Heart left ventricle (tissue), 16 donors: ENCODE measurements around the gene MEGF10. TPM values are rescaled to one million over a fixed set of nuclear protein-coding genes. Genes with fewer than 3 reads are reported as not detected.
A peak's percentile ranks its signal among the peaks of the same experiment; 100 is the strongest.

Experiments
- ATAC-seq, 4 donors: fragments of 200-7000 bp; cut with Tn5 transposase; one replicate each; pipeline ENCODE4 v1.9.1; 2020 to 2022; ENCODE audit warnings: moderate library complexity in 4 of 4, mild to moderate bottlenecking in 3 of 4, moderate number of reproducible peaks in 1 of 4
- DNase-seq, 5 donors: peaks; one replicate each; pipeline ENCODE4 v3.0.0-alpha.2; 2020
- H3K27ac ChIP-seq, 12 donors: fragments of 200-600 bp; sonication (generic) in 4 of 12; one replicate each; pipeline versions ENCODE4 v1.5.0 to v1.8.0; 2016 to 2022; ENCODE audit warnings: mild to moderate bottlenecking in 2 of 12
- H3K27me3 ChIP-seq, 9 donors: fragments of 200-600 bp; sonication (generic) in 2 of 9; one replicate each; pipeline versions ENCODE4 v1.5.1 to v1.8.0; 2016 to 2022; ENCODE audit warnings: mild to moderate bottlenecking in 3 of 9
- H3K36me3 ChIP-seq, 9 donors: fragments of 200-600 bp; sonication (generic) in 2 of 9; one replicate each; pipeline versions ENCODE4 v1.5.0 to v1.8.0; 2018 to 2022; ENCODE audit warnings: mild to moderate bottlenecking in 2 of 9
- H3K4me1 ChIP-seq, 12 donors: fragments of 200-600 bp; sonication (generic) in 4 of 12; one replicate each; pipeline versions ENCODE4 v1.5.0 to v1.8.0; 2016 to 2022; ENCODE audit warnings: mild to moderate bottlenecking in 3 of 12
- H3K4me3 ChIP-seq, 12 donors: fragments of 200-600 bp; sonication (generic) in 4 of 12; one replicate each; pipeline versions ENCODE4 v1.5.0 to v1.8.0; 2017 to 2022; ENCODE audit warnings: mild to moderate bottlenecking in 9 of 12, moderate library complexity in 4 of 12
- H3K9me3 ChIP-seq, 12 donors: fragments of 200-600 bp; sonication (generic) in 4 of 12; one replicate each; pipeline versions ENCODE4 v1.5.0 to v1.8.0; 2016 to 2022; ENCODE audit warnings: mild to moderate bottlenecking in 1 of 12
- CTCF ChIP-seq, 12 donors: fragments of 200-600 bp; sonication (generic) in 4 of 12; IDR thresholded peaks; one replicate each; pipeline versions ENCODE4 v1.5.0 to v1.8.0; 2018 to 2022; ENCODE audit warnings: antibody characterized with exemption in 12 of 12, mild to moderate bottlenecking in 5 of 12
- POLR2A ChIP-seq, 2 donors: fragments of 450-650 bp; IDR thresholded peaks; one replicate each; pipeline ENCODE4 v1.6.1; 2017; ENCODE audit warnings: antibody characterized with exemption in 2 of 2, mild to moderate bottlenecking in 2 of 2, moderate library complexity in 2 of 2
- WGBS, 4 donors: extraction: QIAGEN DNeasy Blood & Tissue Kit in 2 of 4; methylation state at CpG; one replicate each; pipeline versions ENCODE4 v1.1.5 to v1.1.7; 2013 to 2018; 5-methylcytosine and 5-hydroxymethylcytosine counted together
- intact Hi-C, 10 donors: fragments of 100-400 bp; cut with DNase I; formaldehyde crosslinking; loops; one replicate each; pipeline versions ENCODE4 v1.11.1 to v1.14.2; 2022
- polyA plus RNA-seq, 2 donors: library from polyadenylated mRNA; stranded (reverse); fragments of 200-250 nt; gene quantifications; one replicate each; pipeline ENCODE4 v1.2.3, GENCODE V29; 2013
- total RNA-seq, 9 donors: library from RNA; depleted of rRNA in 2 of 9; stranded (reverse); fragments of >200 nt in 2 of 9; fragmentation: NEBNext Ultra II Directional in 3 of 9; extraction: Animal tissue kit (Norgen Biotek cat#: 25700) in 3 of 9; gene quantifications; one replicate each; pipeline versions ENCODE4 v1.1.0 to v1.2.4, GENCODE V29; 2016 to 2023
- donor health status: ischemic (EF 13 %, LVEDD 7.1; RV severe dilation, severe dysfunction).
- donor health status: healthy with polysubstance abuse.
- donor health status: DM: no; HTN: yes; CAD: no.
- donor health status: DM: no; HTN: no; CAD: no.
- donor health status: ischemic (EF 25% LVEDD 6.9; RV normal size, moderate dysfunction).
- donor health status: ischemic (EF 25% LVEDD 5.7; RV mildly dilated, moderate dysfunction).
- donor health status: healthy.
- donor health status: DM: yes; HTN: yes; CAD: no.
- donor health status: ischemic (EF 35%, LVEDD 5.7; RV mildly dilated, moderate dysfunction).
- donor health status: nonischemic (EF 11% LVEDD 7.7; RV severe dilation, severe dysfunction).
- donor health status: DM: yes; HTN: yes; CAD: no.
- donor health status: PGD.
- donor health status: ischemic (EF 29% LVEDD 5.4; RV normal size, mild dysfunction).
- donor health status: nonischemic (EF 23%, LVEDD 6.1; RV moderate dilation, normal function).

The MEGF10 gene
- total and polyA plus RNA-seq, 11 donors, result 0.04 to 1.3 (median 0.32) TPM

GRCh38 chr5:127435821-127436220 lies 145.2 kb downstream of the MEGF10 start:
- Histone ChIP-seq H3K27me3 (no peaks in the 10 kb centered on the region), H3K9me3 (no peaks in the 10 kb centered on the region), H3K4me1 (no peaks in the 10 kb centered on the region), H3K36me3 (no peaks in the 10 kb centered on the region), H3K27ac (no peak overlapping the region), H3K4me3 (no peak overlapping the region)
- TF ChIP-seq POLR2A (IDR thresholded peaks at IDR 0.05) (no peak), CTCF (IDR thresholded peaks at IDR 0.05) (no peak)
- DNase-seq, result no peak
- intact Hi-C loops, result loop anchor here in 1 of 10 donors (5.0 kb wide), 1 partner anchor 144 kb away; the partner anchor contains the start of gene MEGF10
- ATAC-seq, result no peak
- 86 to 95% (median 91%) methylated on average over 2 of the region's 2 CpGs for WGBS, 4 donors

GRCh38 chr5:127439644-127440043 lies 149.0 kb downstream of the MEGF10 start:
- 52 to 57% (median 54%) methylated on average over 4 of the region's 4 CpGs for WGBS, 4 donors
- Histone ChIP-seq H3K36me3 (no peaks in the 10 kb centered on the region), H3K9me3 (no peaks in the 10 kb centered on the region), H3K4me3 (no peak overlapping the region), H3K27ac (no peak overlapping the region), H3K4me1 (no peaks in the 10 kb centered on the region), H3K27me3 (peaks cover 0 to 5% (median 0%) of the 10 kb centered on the region in 9 donors)
- ATAC-seq, result peak in 2 of 4 donors; percentile 45 to 52
- TF ChIP-seq POLR2A (IDR thresholded peaks at IDR 0.05), result no peak
- TF ChIP-seq CTCF (IDR thresholded peaks at IDR 0.05), result no peak
- DNase-seq, result no peak
- intact Hi-C loops, result loop anchor here in 6 of 10 donors (5.0 to 10.0 kb wide), 3 partner anchors 145 to 152 kb away; partner anchors contain the start of gene MEGF10 (in 5 of the 6)

GRCh38 chr5:127440831-127441230 lies 150.2 kb downstream of the MEGF10 start:
- Histone ChIP-seq H3K36me3 (no peaks in the 10 kb centered on the region), H3K27ac (no peak overlapping the region), H3K9me3 (no peaks in the 10 kb centered on the region), H3K27me3 (peaks cover 0 to 5% (median 0%) of the 10 kb centered on the region in 9 donors), H3K4me1 (no peaks in the 10 kb centered on the region), H3K4me3 (no peak overlapping the region)
- no peak for DNase-seq
- TF ChIP-seq POLR2A (IDR thresholded peaks at IDR 0.05), result no peak
- no peak for TF ChIP-seq CTCF (IDR thresholded peaks at IDR 0.05)
- intact Hi-C loops, result loop anchor here in 5 of 10 donors (5.0 to 10.0 kb wide), 3 partner anchors 146 to 154 kb away; partner anchors contain the start of gene MEGF10 (in 4 of the 5)
- WGBS, 4 donors, result 72 to 80% (median 77%) methylated on average over 7 of the region's 7 CpGs
- ATAC-seq, result no peak

GRCh38 chr5:127441799-127442484 lies 151.3 kb downstream of the MEGF10 start:
- H3K36me3 ChIP-seq, result no peaks in the 10 kb centered on the region
- no peak for ATAC-seq
- peaks cover 0 to 5% (median 0%) of the 10 kb centered on the region in 9 donors for H3K27me3 ChIP-seq
- TF ChIP-seq CTCF (IDR thresholded peaks at IDR 0.05) (peak in 8 of 12 donors; percentile 15 to 40 (median 32)), POLR2A (IDR thresholded peaks at IDR 0.05) (no peak)
- H3K4me3 ChIP-seq, result no peak overlapping the region
- no peaks in the 10 kb centered on the region for H3K9me3 ChIP-seq
- H3K4me1 ChIP-seq, result no peaks in the 10 kb centered on the region
- 60 to 72% (median 65%) methylated on average over 4 of the region's 4 CpGs for WGBS, 4 donors
- no peak overlapping the region for H3K27ac ChIP-seq
- intact Hi-C loops, result loop anchor here in 7 of 10 donors (2.0 to 10.0 kb wide), 4 partner anchors 147 to 155 kb away; partner anchors contain the start of gene MEGF10 (in 6 of the 7)
- DNase-seq, result no peak
